DMS114 treated with DMSO at 0.1 percent for 48 hours (cell line): ENCODE results near the gene TNFRSF13B.
"Not testable (repeated sequence)": the region's sequence is repeated elsewhere in the genome, so short reads cannot be mapped to it uniquely, and the experiment has no call there.

Experiments used
- DNase-seq: peaks from one replicate; lab custom pipeline; 2025; ENCODE audit not compliant: unreplicated experiment; lab: John Stamatoyannopoulos, UW

TNFRSF13B gene

DNA sequence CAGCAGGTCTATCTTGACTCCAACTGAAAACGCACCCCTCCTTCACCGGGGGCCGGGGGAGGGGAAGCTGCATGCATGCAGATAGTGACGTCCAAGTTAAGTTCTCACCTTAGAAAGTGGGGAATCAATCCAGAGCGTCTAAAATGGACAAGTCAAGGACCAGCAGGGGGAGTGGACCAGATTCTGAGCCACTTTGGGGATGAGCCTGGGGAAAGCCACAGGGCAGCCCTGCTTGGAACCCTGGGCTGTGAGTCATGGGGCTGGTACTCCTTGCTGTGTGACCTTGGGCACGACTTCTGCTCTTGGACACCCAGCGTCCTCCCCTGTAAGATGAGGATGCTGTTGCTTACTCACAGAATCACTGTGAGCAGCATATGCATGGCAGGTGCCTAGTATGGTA is 9.1 kb downstream of the TNFRSF13B start:
- no peak for DNase-seq

DNA sequence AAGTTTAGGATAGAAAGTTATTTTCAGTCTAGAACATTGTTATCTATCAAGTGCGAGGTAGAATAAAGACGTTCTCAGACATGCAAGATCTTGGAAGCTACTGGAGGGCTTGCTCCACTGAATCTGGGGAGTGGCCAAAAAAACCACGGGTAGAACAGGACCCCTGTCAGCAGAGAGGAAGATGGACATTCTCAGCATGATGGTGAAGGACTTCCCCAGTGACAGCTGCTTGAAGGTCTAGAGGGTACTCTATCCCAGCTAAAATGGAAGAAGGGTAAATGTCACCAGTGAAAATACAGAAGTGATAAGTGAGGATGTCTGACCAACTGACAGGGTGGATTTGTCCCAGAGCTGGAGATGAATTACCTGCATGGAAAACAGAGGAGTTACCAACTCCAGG is 10.1 kb downstream of the TNFRSF13B start:
- DNase-seq: no peak

DNA sequence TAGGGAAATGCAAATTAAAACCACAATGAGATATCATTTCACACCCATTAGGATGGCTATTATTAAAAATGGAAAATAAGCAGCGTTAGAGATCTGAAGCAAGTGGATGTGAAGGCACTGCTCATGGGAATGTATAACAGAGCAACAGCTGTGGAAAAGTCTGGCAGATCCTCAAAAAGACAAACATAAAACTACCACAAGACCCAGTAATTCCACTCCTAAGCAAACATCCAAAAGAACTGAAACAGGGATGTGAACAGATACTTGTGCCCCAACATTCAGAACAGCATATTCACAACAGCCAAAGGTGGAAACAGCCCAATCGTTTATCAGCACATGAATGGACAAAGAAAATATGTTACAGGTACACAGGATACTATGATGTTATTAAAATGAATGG is 10.9 kb downstream of the TNFRSF13B start:
- DNase-seq: not testable (repeated sequence)

DNA sequence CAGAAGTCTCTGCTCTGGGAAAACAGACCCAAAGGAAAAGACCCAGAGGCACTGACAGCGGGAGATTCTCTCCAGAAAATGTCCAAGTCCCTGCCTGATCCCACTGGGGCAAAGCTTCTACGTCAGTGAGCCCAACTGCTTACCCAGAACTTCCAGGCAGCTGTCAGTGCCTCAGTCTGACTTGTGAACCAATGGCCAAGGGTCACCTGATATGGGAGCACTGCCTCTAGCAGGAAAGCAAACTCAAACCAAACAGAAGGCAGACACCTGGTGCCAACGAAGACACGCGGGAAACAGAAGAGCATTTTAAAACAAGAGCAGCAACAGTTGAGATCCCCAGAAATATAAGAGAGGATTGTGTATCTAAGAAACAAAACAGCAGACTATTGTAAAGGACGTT is 16.9 kb downstream of the TNFRSF13B start:
- not testable (repeated sequence) for DNase-seq

DNA sequence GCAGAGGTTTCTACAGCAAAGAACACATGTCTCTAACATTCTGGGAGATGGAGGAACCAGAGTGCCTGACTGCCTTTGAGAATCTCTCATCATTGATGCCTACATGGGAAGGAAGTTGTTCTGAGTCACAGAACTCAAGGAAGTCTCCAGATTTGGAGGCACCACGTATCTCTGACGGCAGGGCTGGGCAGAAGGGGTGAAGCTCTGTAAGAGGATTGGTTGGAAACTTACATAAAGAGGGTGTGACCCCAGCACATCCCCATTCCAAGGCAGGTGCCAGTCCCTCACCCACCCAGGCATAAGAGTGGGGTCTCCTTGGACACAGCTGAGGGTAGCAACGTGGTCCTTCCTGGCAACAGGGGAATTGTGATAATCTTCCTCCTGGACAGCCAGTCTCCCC is 17.4 kb downstream of the TNFRSF13B start:
- DNase-seq: no peak

DNA sequence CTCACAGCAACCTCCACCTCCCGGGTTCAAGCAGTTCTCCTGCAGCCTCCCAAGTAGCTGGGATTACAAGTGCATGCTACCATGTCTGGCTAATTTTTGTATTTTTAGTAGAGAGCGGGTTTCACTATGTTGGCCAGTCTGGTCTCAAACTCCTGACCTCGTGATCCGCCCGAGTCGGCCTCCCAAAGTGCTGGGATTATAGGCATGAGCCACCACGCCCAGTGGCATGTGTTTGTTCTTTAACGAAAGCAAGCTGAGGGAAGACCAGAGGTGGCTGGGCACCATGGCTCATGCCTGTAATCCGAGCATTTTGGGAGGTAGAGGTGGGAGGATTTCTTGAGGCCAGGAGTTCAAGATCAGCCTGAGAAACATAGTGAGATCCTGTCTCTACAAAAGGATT is 18.1 kb downstream of the TNFRSF13B start:
- DNase-seq: no peak

DNA sequence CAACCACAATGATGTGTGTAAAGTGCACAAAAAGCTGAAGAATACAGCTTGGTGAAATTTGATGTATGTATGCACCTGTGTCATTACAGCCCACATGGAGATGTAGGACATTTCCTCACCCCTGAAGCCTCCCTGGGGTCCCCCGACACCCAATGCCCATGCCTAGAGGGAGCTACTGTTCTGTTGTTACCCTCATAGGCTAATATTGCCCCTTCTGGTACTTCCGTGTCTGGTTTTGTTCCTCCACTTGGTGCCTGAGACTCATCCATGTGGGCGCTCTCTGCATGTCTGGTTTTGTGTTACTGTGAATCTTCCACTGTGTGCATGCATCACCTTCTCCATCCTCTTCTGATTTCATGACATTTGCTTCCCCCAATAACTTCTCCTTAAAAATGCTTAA is 18.6 kb downstream of the TNFRSF13B start:
- no peak for DNase-seq

DNA sequence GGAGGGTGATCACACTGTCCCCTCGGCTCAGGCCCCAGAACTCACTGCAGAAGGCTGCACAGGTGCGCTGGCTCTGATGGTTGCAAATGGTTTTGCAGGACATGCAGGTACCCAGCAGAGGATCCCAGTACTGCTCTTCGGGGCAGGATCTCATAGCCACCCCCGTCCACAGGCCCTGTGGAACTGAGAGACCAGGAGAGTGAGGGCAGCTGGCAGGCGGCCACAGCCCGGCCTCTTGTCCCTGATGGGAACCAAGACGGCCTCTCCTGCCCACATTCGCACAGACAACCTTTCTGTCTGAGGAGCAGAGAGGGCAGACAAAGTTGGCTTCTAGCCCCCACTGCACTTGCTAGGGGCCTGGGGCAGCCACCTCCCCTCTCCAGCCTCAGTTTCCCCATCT is 19.5 kb downstream of the TNFRSF13B start:
- DNase-seq: no peak

DNA sequence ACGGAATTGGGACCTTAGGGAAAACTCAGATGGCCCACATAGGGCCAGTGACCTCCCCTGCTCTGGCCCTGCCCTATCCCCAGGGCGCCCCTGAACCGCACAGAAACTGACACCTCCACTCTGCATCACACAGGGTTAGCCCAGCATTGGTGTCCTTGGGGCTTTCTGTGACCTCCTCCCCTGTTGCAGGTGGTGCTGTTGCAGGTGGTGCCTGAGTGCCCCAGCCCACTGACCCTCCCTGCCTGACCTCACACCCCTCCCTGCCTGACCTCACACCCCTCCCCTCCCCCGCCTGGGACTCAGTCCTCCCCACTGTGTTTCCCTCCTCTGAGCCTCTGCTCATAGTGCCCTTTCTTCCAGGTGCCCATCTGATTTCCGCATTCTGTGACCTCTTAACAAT is 21.4 kb downstream of the TNFRSF13B start:
- no peak for DNase-seq

DNA sequence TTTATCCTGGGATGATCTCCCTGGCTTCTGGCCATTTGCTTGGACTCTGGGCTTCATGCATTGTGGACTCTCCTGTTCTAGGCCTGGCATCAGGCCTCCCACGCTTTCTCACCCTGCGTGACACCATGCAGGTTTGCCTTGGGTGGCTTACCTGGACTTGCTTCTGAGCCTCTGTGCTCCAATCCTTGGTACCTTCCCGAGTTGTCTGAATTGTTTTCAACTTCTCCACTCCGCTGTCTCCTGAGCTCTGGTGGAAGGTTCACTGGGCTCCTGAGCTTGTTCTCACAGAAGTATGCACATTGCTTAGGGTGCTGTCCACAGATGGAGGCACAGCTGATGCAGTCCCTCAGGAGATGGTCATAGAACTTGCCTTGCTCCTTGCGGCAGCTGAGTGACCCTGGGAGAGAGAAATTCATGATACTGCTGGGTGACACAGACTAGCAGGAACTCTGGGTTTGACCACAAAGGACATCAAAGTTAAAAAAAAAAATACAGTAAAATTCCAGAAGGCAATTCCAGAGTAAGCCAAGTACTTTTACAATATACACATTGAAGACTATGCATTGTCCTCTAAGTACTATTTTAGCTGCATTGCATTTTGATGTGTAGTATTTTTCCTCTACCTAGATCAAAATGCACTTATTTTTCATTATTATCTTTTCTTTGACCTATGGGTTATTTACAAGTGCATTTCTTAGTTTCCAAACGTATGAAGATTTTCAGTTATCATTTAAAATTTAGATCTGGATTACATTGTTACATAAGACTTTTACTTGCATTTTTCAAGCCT is 23.1 kb downstream of the TNFRSF13B start:
- no peak for DNase-seq

DNA sequence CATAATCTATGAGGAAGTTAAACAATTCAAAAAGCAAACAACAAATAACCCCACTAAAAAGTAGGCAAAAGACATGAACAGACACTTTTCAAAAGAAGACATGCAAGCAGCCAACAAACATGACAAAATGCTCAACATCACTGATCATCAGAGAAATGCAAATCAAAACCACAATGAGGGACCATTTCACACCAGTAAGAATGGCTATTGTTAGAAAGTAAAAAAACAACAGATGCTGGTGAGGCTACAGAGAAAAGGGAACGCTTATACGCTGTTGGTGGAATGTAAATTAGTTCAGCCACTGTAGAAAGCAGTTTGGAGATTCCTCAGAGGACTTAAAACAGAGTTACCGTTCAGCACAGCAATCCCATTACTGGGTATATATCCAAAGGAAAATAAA is 24.4 kb downstream of the TNFRSF13B start:
- DNase-seq: no peak

DNA sequence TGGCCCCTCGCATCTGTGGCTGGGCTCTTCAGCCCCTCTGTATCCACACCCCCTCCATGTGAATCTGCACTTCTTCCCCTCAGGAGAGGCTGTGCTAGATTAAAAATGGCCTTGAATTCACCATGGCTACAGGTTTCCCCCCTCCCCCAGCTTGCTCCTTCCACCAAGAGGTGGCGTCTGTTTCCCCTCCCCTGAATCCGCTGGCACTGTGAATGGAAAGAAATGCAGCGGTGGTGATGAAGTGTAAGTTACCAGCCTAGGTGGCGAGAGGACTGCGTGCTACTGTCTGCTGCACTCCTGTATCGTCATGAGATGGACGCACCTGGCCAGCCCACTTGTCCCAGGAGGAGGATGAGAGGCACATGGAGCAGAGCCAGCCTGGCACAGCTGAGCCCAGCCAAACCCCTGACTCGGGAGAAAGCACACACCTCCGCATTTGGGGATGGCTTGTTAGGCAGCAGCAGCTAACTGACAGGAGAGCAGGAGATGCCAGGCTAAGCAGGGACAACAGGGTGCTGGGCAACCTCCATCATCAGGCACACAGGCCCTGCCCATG is 26.2 kb downstream of the TNFRSF13B start:
- DNase-seq: no peak

DNA sequence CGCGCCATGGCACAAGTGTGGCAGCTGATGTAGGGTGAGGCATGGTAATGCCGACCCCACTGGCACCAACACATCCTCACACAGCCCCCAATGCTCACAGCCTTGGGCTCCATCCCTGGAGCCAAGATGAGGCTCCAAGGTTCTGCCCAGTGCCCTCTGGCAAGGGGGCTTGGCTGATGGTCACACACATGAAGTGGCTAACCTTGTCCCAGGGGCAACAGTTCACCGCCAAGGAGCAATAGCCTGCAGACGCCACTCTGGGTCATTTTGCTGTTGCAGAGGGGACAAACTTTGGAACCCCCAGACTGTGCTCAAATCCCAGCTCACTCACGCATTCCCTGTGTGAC is 26.8 kb downstream of the TNFRSF13B start:
- DNase-seq: no peak

DNA sequence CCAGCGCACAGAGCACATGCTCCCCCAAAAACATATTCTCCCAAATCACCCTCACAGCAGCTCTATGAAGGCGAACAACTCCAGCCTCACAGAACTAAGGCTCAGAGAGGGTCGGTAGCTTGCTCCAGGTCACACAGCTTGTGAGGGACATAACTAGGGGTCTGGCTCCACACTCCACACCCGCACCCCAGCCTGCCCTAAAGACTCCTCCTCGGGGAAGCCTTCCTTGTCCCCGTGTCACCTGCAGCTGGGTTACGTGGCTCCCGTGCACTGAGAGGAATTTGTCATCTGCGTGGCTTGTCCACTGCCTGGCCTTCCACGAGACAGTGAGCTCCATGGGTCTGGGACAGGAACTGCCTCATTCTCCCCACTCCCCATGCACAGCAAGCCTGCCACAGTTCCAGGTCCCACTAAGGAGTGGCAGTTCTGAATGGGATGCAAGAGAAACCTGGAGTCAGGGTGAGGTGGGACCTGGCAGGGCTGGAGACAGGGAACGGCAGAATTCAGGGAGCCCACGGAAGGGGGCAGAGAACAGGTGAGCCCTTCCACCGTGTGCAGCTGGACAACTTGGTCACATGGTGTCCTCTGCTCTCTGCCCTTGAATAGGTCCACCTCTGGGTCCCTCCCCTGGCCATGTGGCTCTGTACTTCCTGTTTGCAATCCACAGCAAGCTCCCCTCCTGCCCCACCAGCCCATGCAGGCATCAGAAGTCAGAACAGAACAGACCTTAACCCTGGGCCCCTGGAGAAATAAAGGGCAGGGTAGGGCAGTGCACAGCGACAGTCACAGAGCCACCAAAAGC is 27.4 kb downstream of the TNFRSF13B start:
- no peak for DNase-seq

DNA sequence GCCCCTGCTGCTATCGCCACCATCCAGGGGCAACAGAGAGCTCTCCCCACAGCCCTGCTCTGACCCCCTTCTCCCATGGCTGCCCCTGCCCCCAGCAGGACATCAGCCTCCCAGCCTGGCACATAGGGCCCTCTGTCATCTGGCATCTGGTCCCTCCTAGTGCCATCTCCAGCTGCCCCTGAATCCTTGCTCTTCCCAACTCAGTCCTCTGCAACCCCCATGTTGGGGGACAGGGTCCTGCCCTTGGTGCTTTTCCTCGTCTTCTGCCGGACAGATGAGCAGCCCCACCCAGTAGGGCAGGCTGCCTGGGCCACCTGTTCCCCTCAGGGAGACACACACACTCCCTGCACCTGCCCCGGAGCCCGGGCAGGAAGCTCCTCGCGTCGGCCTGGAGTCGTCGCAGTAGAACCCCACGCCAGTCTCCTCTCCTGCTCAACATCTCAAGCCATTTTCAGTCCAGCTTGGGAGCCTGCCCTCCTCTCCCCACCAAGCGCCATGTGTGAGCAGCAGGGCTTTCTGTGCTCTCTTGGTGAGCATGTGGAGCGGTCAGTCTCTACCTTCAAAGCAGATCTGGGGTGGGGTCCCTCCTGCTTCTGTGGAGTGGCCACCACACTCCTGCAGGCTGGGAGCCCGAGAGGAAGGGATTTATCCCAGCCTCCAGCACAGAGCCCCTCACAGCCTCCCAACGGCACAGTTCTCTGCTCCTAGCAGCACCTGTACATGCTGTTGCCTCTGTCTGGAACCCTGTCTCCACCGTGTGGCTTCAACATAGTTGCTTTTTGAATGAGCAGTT is 28.2 kb downstream of the TNFRSF13B start:
- no peak for DNase-seq

DNA sequence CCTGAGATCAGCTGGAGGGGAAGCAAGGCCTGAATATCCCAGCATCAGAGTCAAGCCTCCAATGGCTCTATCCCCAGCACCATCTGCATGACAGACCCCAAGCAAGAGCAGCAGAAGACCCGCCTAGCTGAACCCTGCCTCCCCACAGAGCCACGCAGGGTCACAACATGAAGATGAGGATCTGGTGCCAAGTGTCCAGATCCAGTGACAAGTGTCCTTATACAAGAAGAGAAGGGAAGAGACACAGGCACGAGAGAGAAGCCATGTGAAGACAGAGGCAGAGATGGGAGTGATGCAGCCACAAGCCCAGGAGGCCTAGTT is 28.9 kb downstream of the TNFRSF13B start:
- DNase-seq: no peak

DNA sequence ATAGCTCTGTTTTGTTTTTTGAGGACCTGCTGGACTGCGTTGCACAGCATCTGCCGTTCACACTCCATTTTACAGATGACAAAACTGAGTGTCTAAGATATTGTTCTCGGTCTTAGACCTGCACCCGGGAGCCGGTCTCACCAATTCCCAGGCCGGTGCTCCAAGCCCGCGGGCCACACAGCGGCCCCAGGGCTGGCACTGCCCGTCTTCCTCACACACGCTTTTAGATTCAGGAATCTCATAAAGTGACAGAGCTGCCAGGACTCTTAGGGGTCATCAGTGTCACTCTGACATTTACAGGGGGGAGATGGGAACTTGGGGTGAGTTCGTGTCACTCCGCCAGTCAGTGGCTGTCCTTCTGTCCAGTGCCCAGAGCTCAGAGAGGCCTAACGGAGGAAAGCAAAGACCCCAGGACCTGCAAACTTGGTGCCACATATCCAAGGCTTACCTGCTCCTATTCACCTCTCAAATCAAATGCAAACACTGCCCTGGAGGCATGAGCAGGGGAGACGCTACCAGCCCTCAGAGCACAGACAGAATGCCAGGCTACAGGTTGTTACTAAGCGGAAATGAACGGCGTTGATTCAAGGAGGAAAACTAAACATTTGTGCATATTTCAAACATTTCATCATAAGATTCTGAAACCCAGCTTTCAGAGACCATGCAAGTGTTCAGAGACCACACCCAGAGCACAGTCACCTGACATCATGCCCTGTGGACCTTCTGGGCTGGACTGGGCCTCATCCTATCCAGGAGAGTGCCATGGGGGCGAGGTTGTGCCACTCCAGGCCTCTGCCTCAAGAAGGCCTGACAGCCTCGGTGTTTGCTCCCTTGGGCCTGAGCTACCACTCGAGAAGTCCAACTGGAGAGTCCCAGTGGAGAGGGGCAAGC is 29.5 kb downstream of the TNFRSF13B start:
- no peak for DNase-seq

DNA sequence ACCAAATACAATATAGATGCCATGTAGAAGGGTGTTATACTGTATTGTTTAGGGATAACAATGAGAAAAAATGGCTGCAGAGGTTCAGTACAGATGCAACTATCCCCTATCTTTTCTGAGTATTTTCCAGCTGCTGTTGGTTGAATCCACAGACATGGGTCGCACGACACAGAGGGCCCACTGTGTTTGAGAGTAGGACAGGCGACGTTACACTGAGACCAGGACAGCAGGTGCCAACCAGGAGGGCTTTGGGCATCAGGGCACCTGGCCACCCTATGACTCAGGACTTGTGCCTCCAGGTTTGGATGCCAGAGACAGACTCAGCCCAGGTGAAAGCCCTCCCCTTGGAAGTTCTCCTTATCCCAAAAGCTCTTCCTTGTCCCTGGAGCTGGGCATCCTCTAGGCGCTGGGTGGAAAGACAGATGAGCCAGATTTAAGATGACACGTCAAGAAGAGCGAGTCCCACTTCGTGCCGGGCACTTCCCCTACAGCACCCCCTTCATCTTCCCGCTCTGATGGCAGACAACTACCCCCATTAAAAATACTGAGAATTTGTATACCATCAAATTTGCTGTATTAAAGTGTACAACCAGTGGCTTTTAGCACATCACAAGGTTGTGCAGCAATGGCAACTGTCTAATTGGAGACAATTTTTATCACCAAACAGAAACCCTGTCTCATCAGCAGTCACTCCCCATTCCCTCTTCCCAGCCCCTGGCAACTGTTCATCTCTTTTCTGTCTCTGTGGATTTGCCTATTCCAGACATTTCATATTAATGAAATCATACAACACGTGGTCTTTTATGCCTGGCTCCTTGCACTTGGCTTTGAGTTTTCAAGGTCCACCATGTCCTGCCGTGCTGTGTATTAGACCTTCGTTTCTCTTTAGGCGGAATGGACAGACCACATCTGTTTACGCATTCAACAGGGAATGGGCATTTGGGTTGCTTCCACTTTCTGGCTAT is 30.6 kb downstream of the TNFRSF13B start:
- no peak for DNase-seq

DNA sequence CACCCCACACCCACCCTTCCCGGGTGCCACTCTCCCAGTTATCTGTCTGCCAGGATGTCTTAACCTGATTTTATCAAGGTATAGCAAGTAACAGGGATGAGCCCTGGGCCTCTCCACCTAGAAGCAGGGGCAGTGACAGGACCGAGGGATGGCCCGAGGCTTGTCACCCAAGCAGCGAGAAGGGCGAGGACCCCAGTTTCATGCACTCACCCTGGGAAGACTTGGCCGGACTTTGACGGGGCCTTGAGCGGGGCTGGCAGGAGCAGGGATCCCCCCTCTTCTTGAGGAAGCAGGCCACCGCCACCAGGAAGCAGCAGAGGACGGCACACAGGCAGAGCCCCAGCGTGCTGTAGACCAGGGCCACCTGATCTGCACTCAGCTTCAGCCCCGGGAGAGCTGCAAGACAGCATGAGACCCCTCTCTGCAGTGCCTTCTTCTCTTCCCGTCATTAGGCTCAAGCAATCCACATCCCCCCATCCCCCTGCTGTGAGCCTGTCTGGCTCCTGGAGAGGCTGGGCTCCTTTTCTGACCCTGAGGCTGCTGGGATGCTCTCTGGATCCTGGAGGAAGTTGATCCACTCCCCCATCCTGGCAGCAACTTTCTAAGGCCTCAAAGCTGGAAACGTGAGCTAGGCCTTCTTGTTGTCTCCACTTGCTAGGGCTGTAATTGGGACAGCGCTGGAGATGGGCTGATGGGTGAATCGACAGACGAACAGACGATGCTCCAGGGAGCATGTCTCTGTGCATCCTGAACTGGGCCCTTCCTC is 31.6 kb downstream of the TNFRSF13B start:
- DNase-seq: no peak
